Activated naive CD4-positive, alpha-beta T cell treated with anti-CD3 and anti-CD28 coated beads, Interleukin-2, amount 10 ng/mL, durations not matched to agents 7 days and 5 days (primary cell): ENCODE data around the gene ADRA2B.
A peak's percentile ranks its signal among the peaks of the same experiment; 100 is the strongest.
"Not testable (repeated sequence)": the region's sequence is repeated elsewhere in the genome, so short reads cannot be mapped to it uniquely, and the experiment has no call there.

Experiments used
- CTCF ChIA-PET: fragments of 350-600 bp; sonication (Branson Sonifier 250); formaldehyde crosslinking; loops from one replicate; lab custom pipeline; 2021; ENCODE audit warnings: antibody characterized with exemption; lab: Charles Lee
- DNase-seq: peaks from one replicate; pipeline ENCODE4 v3.0.0-alpha.2; 2020
- H3K27ac Mint-ChIP-seq: one replicate; pipeline ENCODE4 v1.8.0; 2021; ENCODE audit warnings: mild to moderate bottlenecking, moderate library complexity, mixed read lengths
- H3K27me3 Mint-ChIP-seq: one replicate; pipeline ENCODE4 v1.8.0; 2021; ENCODE audit warnings: mild to moderate bottlenecking, mixed read lengths
- H3K36me3 Mint-ChIP-seq: one replicate; pipeline ENCODE4 v1.8.0; 2021; ENCODE audit warnings: mixed read lengths
- H3K4me1 Mint-ChIP-seq: one replicate; pipeline ENCODE4 v1.8.0; 2021; ENCODE audit warnings: mixed read lengths
- H3K4me3 Mint-ChIP-seq: one replicate; pipeline ENCODE4 v1.8.0; 2021; ENCODE audit warnings: mild to moderate bottlenecking, moderate library complexity, mixed read lengths
- H3K9me3 Mint-ChIP-seq: one replicate; pipeline ENCODE4 v1.8.0; 2021; ENCODE audit warnings: mixed read lengths

ADRA2B gene

DNA sequence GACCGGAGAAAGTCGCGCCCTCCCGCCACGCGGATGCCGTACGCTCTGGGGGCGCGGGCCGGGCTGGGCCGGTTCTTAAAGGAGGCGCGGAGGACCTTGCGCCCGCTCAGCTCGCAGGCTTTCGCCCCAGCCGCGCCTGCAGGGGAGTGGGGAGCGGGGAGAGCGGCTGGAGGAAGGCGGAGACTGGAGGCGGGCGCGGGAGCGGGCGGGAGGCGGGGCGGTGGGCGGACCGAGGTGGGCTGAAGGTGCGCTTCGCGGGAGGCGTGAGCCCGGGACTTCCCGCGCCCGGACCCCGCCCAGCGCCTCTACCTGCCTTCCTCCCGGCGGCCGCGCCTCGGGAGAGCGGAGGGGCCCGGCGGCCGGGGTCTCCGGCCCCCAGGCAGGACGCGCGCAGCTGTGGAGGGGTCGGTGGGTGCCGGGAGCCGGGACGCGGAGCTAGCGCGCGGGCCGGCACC, at the start of gene ADRA2B:
TSS of gene ADRA2B (minus strand) at position 148 of the 455 bp plus-strand sequence. CDS start 422 bp downstream, outside the sequence.
- Mint-ChIP-seq H3K36me3 (no peaks in the 10 kb centered on the region), H3K27me3 (peaks cover 88% of the 10 kb centered on the region)
- peak; percentile 87 for DNase-seq

DNA sequence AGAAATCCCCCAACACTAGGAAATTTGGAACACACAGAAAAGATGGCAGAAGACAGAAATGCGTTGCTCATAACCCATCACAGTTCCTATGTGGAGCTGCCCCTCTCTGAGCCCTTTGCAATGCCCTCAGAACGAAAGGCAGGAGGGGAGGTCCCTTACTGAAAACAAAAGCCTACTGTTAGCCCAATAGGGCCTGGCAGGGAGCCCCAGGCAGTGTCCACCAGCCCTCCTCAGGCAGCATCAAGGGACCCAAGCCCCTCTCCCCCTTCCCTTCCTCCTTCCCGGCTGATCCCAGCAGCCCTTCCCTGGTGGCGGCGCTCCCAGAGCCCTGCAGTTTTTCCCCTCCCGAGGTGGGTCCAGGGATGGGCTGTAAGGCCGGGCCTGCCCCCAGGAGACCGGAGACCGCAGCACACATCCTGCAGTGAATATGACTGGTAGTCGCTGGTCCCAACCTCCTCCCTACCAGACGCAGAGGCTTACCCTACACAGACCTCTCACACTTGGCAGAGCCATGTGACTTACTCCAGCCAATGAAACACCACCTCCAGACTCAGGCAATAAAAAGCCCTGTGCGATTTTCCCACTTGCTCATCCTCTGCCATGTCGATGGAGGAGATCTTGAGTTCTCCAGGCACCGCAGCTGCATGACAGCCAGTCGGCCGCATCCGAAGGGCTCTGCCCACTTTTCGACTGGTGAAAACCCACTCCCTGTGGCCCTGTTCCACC, 48.3 kb upstream of the ADRA2B start:
- H3K4me1 Mint-ChIP-seq: peaks cover 49% of the 10 kb centered on the region
- peak; percentile 76 for DNase-seq
- H3K27ac Mint-ChIP-seq: peak overlapping the region; percentile 92
- no peaks in the 10 kb centered on the region for H3K27me3 Mint-ChIP-seq
- CTCF ChIA-PET: interaction anchor here (3.0 to 4.5 kb wide), 2 partner anchors 9 to 22 kb away, joined by 19 to 24 read pairs; no protein-coding TSS in a partner anchor
- H3K9me3 Mint-ChIP-seq: peaks cover 8% of the 10 kb centered on the region
- H3K36me3 Mint-ChIP-seq: peaks cover 4% of the 10 kb centered on the region
- peak overlapping the region; percentile 41 for H3K4me3 Mint-ChIP-seq

More for the DNA sequence above, at the start of gene ADRA2B:
- peaks cover 15% of the 10 kb centered on the region for H3K4me1 Mint-ChIP-seq
- CTCF ChIA-PET: interaction anchor here (0.6 to 3.5 kb wide), 15 partner anchors 10 to 124 kb away, joined by 3 to 29 read pairs (median 5); partner anchors contain the start of genes ANKRD36C and ASTL
- peak within 1 kb of the TSS; percentile 74 for H3K4me3 Mint-ChIP-seq
- no peaks in the 10 kb centered on the region for H3K9me3 Mint-ChIP-seq
- H3K27ac Mint-ChIP-seq: no peak within 1 kb of the TSS

DNA sequence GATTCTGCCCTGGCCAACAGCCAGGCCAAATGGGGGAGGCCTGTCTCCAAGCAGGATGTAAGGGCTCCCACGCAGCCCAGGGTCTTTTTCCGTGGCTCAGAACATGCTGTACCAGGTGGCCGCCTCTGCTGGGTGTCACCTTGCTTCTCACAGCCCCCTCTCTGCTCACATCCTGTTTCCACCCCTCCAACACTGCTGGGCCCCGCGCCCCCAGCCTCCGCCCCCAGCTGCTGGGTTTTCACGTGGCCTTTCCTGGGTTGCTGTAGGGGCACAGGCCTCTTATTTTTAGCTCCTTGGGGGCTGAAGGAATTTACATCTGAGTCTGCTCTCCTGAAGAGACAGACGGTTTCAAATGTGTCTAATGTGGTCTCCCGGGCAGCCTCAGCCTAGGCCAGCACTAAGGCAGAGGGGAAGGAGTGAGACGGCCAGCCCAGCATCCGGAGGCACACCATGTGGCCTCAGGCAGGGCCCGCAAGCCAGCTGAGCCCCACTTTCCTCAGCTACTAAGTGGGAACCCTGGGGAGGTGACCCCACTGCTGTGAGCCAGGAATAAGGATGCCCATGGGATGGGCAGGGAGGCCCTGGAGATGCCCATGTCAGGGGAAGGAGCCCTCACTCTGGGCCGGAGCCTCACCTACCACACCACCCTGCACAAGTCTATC, 47.5 kb upstream of the ADRA2B start:
- peaks cover 4% of the 10 kb centered on the region for H3K36me3 Mint-ChIP-seq
- H3K9me3 Mint-ChIP-seq: peaks cover 6% of the 10 kb centered on the region
- peak; percentile 72 for DNase-seq
- no peaks in the 10 kb centered on the region for H3K27me3 Mint-ChIP-seq
- H3K4me3 Mint-ChIP-seq: no peak overlapping the region
- peak overlapping the region; percentile 92 for H3K27ac Mint-ChIP-seq
- CTCF ChIA-PET: interaction anchor here (0.8 to 4.5 kb wide), 6 partner anchors 10 to 25 kb away, joined by 3 to 24 read pairs (median 7); partner anchors contain the start of gene ASTL
- peaks cover 56% of the 10 kb centered on the region for H3K4me1 Mint-ChIP-seq

DNA sequence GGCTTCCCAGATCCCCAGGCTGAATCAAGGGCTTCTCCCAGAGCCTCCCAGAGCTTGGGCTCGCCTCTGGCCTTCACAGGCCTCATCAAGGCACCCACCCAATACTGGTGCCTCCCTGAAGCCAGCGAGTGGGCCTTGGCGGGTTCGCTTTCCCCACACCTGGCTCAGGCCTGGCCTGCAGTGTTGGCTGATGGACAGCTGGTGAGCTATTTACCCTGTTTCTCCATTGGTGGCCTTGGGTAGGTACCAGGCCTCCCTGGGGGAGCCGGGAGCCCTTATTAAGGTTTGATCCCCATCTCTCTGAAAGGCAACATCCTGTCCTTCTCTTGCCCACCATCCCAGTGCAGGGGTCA, 47.0 kb upstream of the ADRA2B start:
- peaks cover 2% of the 10 kb centered on the region for H3K36me3 Mint-ChIP-seq
- H3K27me3 Mint-ChIP-seq: no peaks in the 10 kb centered on the region

DNA sequence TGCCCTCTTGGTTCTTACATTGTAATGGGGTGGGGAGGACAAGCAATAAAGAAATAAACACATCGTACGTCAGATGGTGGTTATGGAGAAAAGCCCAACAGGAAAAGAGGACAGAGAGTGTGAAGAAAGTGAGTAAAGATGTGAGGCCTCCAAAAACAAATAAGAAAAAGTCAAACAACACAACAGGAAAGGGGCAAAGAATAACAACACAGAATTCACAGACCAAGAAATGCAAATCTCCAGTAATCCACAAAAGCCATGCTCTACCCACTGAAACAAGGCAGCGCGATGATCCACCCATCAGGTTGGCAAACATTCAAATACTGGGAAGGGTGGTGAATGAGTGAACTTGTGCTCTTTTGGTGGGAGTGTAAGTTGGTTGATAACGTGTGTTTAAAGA, 45.5 kb upstream of the ADRA2B start:
- DNase-seq: no peak
- CTCF ChIA-PET: interaction anchor here (0.7 to 4.5 kb wide), 3 partner anchors 12 to 24 kb away, joined by 3 to 24 read pairs (median 19); no protein-coding TSS in a partner anchor
- no peaks in the 10 kb centered on the region for H3K27me3 Mint-ChIP-seq
- peaks cover 2% of the 10 kb centered on the region for H3K36me3 Mint-ChIP-seq
- peaks cover 6% of the 10 kb centered on the region for H3K9me3 Mint-ChIP-seq
- H3K4me1 Mint-ChIP-seq: peaks cover 76% of the 10 kb centered on the region
- no peak overlapping the region for H3K4me3 Mint-ChIP-seq
- peak overlapping the region; percentile 19 for H3K27ac Mint-ChIP-seq

More for the DNA sequence above, 47.0 kb upstream of the ADRA2B start:
- CTCF ChIA-PET: interaction anchor here (0.8 to 4.5 kb wide), 6 partner anchors 9 to 25 kb away, joined by 3 to 24 read pairs (median 7); partner anchors contain the start of gene ASTL
- Mint-ChIP-seq H3K9me3 (peaks cover 6% of the 10 kb centered on the region), H3K4me3 (no peak overlapping the region), H3K27ac (peak overlapping the region; percentile 92), H3K4me1 (peaks cover 61% of the 10 kb centered on the region)
- DNase-seq: no peak

DNA sequence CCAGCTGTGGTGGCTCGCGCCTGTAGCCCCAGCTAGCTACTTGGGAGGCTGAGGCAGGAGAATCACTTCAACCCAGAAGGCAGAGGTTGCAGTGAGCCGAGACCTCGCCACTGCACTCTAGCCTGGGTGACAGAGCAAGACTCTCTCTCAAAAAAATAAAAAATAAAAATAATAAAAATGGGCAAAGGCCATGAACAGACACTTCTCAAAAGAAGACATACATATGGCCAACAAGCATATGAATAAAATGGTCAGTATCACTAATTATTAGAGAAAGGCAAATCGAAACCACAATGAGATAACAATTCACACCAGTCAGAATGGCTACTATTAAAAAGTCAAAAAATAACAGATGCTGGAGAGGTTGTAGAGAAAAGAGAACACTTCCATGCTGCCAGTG, 44.0 kb upstream of the ADRA2B start:
- H3K4me3 Mint-ChIP-seq, DNase-seq: not testable (repeated sequence)
- CTCF ChIA-PET: interaction anchor here (2.6 to 3.2 kb wide), 2 partner anchors 13 to 14 kb away, joined by 14 to 18 read pairs; no protein-coding TSS in a partner anchor

DNA sequence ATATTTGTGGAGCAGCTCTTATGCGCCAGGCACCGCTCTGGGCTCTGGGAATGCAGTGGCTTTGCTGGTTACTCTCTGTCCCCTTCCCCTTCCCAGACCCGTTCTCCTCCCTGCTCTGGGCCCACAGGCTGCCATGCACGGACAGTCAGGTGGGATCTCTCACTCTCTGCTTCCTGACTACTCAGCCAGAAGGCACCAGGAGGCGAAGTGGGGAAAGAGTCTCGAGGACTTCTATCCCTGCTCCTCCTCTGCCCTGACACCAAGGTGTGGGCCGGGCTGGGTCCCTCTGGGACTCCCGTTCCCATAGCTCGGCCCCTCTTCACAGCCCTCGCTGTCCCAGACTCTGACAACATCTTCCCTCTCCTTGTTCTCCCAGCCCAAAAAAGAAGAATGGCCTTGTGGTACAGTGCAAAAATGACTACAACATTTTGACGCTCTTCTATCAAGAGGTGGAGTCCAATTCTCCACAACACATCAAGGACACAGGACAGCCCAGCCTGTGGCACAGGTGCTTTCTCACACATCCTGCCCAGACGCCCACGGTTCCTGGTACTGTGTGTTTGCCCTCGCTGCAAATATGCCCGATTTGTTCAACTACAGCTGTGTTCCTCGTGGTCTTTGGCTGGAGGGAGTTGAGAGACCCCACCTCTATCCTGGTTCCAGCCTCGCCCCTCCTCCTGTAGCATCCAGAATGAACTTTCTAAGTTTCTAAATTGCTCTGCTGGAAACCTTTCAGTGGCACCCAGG, 42.9 kb upstream of the ADRA2B start:
- no peaks in the 10 kb centered on the region for H3K27me3 Mint-ChIP-seq
- peaks cover 2% of the 10 kb centered on the region for H3K36me3 Mint-ChIP-seq
- H3K9me3 Mint-ChIP-seq: peaks cover 6% of the 10 kb centered on the region
- peaks cover 79% of the 10 kb centered on the region for H3K4me1 Mint-ChIP-seq
- peak overlapping the region; percentile 75 for H3K27ac Mint-ChIP-seq
- DNase-seq: peak; percentile 62
- H3K4me3 Mint-ChIP-seq: no peak overlapping the region
- CTCF ChIA-PET: interaction anchor here (2.6 to 3.2 kb wide), 2 partner anchors 12 to 15 kb away, joined by 14 to 18 read pairs; no protein-coding TSS in a partner anchor

More for the DNA sequence above, 44.0 kb upstream of the ADRA2B start:
- not testable (repeated sequence) for H3K36me3 Mint-ChIP-seq, H3K9me3 Mint-ChIP-seq, H3K27me3 Mint-ChIP-seq, H3K27ac Mint-ChIP-seq
- H3K4me1 Mint-ChIP-seq: peaks cover 88% of the 10 kb centered on the region

DNA sequence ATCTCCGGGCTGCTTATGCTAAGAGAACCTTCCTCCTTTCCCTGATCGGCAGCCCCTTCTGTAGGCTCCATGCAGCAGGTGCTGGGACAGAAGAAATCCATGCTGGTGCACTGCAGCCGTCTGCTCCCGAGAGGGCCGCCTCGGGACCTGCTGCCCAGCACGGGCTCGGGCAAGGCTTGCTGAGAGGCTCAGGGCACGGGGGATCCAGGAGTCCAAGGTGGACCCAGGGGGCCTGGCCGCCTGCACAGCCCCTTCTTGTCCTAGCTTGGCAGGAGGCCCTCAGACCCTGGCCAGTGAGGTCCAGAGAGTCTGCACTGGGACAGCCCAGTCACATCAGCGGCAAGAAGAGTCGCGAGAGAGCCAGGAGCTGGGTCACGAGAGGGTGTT, 42.2 kb upstream of the ADRA2B start:
- Mint-ChIP-seq H3K36me3 (peaks cover 2% of the 10 kb centered on the region), H3K4me3 (no peak overlapping the region), H3K27ac (peak overlapping the region; percentile 87), H3K9me3 (peaks cover 6% of the 10 kb centered on the region), H3K4me1 (peaks cover 72% of the 10 kb centered on the region), H3K27me3 (no peaks in the 10 kb centered on the region)
- CTCF ChIA-PET: interaction anchor here (1.0 to 3.2 kb wide), 4 partner anchors 11 to 20 kb away, joined by 3 to 18 read pairs (median 8); no protein-coding TSS in a partner anchor
- DNase-seq: no peak

DNA sequence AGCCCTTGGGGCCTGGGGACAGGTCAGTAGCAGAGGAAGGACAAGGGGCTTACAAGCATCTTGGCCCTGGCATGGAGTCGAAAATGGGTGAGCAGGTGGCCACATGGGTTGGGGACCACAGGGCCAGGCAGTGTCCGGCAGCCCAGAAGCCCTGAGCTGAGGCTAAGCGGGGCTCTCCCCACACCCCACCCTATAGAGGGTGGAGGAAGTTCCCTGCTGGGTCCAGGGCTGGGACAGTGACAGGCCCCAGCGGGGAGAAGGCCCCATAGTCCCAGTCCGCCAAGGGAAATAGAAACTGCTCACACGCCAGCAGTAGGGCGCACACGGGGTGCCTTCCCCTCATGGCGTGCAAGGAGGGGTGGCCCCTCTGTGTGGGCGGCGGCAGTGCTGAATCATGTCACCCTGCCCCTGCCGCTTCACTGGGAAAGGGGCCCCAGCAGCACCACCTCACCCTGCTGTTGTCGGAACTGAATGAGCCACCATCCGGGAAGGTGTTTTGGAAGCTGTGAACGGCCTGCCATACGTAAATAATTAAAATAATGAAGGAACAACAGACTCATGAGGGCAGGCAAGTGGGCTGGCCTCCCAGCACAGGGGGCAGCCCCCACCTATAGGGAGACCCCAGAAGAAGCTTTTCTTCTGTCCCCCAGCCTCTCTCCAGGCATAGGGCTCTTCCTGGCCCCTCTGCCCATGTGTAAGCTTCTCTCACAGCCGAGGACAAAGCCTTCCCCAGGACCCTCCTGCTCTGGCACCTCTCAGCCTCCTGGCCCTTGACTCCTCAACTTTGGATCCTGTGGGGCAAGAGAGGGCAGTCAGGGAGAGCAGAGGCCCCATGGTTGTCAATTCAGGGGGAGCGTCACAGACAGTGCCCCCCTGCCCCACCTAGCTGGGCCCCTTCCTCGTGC, 41.5 kb upstream of the ADRA2B start:
- H3K4me3 Mint-ChIP-seq: peak overlapping the region; percentile 46
- H3K36me3 Mint-ChIP-seq: peaks cover 2% of the 10 kb centered on the region
- H3K4me1 Mint-ChIP-seq: peaks cover 69% of the 10 kb centered on the region
- H3K27ac Mint-ChIP-seq: peak overlapping the region; percentile 87
- CTCF ChIA-PET: interaction anchor here (1.0 to 3.2 kb wide), 6 partner anchors 11 to 20 kb away, joined by 3 to 18 read pairs (median 5); partner anchors contain the start of gene ASTL
- peaks cover 6% of the 10 kb centered on the region for H3K9me3 Mint-ChIP-seq
- no peaks in the 10 kb centered on the region for H3K27me3 Mint-ChIP-seq
- peak; percentile 82 for DNase-seq

DNA sequence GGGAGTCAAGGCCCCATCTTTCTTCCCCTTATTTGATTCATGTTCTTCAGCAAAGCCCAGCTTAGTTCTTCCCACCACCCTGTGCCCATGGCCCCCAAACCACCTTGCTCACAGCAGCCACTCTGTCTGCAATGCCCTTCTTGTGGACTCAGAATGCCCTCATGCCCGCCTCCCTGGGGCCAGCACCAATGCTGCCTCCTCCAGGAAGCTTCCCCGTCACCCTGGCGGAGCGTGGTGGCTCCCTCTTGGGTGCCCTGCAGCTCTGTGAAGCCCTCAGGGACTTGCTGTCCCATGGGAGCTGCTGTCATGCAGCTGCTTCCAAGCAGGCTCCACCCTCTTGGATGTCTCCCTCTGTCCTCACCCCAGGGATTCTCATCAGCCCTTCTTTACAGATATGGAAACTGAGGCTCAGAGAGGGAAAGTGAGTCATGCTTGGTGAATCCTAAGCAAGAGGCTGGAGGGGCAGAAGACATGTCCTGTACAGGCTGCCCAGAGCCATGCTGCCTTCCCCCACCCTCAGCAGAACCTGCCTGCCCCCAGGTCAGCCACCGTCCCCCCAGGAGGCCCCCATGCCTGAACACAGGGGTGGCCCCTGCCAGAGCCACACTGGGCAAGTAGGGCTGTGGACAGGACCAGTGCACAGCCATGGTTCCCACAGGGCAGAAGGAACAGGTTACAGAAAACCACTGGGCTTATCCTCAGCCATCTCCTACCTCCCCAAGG, 40.7 kb upstream of the ADRA2B start:
- H3K4me3 Mint-ChIP-seq: no peak overlapping the region
- CTCF ChIA-PET: interaction anchor here (1.1 to 3.2 kb wide), 4 partner anchors 10 to 19 kb away, joined by 3 to 18 read pairs (median 5); partner anchors contain the start of gene ASTL
- no peak for DNase-seq
- H3K27me3 Mint-ChIP-seq: no peaks in the 10 kb centered on the region
- H3K4me1 Mint-ChIP-seq: peaks cover 68% of the 10 kb centered on the region
- H3K9me3 Mint-ChIP-seq: peaks cover 6% of the 10 kb centered on the region
- peaks cover 2% of the 10 kb centered on the region for H3K36me3 Mint-ChIP-seq
- peak overlapping the region; percentile 87 for H3K27ac Mint-ChIP-seq

DNA sequence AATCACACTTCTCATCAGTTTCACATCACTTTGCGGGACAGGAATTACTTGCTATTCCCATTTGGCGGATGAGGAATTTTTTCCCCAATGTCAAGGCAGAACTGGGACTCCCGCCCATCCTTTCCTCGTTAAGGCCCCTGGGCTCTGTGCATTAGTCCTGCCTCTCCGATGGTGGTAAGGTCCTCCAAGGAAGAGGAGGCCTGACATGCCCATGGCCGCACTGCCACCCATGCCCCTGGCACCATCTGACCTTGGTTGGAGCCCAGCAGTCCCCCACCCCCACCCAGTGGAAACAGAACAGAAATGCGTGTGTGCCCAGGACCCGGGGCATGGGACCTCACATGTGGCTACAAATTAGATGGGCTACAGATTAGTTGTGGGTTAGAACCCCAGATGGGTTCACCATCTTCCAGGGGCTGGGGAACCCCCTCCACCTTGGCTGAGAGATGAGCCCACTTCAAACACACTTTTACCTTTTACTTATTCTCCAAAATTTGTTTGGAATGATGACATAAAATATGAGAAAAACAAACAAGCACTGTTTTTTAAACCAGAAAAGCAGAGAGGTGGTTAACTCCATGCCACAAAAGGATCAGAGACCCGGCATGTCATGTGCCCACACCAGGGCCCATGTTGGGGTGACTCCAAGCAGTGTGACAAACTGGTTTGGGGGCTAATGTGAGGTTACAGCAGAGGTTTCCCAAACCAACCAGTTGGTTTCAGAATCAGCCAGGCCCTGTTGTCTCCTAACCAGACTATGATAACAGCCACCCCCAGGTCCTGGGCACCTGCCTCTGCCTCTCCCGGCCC, 39.8 kb upstream of the ADRA2B start:
- Mint-ChIP-seq H3K27me3 (no peaks in the 10 kb centered on the region), H3K4me3 (no peak overlapping the region), H3K27ac (peak overlapping the region; percentile 78), H3K9me3 (peaks cover 6% of the 10 kb centered on the region), H3K36me3 (peaks cover 2% of the 10 kb centered on the region), H3K4me1 (peaks cover 71% of the 10 kb centered on the region)
- CTCF ChIA-PET: interaction anchor here (1.1 to 1.7 kb wide), 3 partner anchors 10 to 18 kb away, joined by 3 to 6 read pairs (median 4); partner anchors contain the start of gene ASTL
- DNase-seq: peak; percentile 56
